Right forelimb (tissue), 1 donor: ENCODE results near the gene CLEC4G.
"Not testable (repeated sequence)": the region's sequence is repeated elsewhere in the genome, so short reads cannot be mapped to it uniquely, and the experiment has no call there.

Experiments
- DNase-seq: peaks from one replicate; pipeline ENCODE4 v3.0.0-alpha.2; 2018

CLEC4G gene, protein sequence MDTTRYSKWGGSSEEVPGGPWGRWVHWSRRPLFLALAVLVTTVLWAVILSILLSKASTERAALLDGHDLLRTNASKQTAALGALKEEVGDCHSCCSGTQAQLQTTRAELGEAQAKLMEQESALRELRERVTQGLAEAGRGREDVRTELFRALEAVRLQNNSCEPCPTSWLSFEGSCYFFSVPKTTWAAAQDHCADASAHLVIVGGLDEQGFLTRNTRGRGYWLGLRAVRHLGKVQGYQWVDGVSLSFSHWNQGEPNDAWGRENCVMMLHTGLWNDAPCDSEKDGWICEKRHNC

DNA sequence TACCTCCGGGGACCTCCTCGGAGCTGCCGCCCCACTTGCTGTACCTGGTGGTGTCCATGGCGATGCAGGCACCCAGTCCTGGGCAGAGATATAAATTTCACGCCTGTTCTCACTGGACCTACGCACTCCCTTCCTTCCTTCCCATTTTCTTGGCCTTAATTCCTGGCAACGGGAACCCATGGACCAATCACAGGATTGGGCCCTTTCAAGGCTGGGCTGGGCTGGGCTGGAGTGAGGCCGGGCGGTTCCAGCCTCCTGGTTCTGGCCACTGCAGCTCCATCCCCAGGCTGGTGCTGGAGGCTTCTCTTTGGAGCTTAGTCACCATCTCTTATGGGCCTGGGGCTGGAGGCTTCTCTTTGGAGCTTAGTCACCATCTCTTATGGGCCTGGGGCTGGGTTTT, at the start of gene CLEC4G:
TSS of gene CLEC4G (minus strand) at position 66 of the 400 bp plus-strand sequence. CDS start at position 58, 8 bp downstream.
- DNase-seq = no peak

DNA sequence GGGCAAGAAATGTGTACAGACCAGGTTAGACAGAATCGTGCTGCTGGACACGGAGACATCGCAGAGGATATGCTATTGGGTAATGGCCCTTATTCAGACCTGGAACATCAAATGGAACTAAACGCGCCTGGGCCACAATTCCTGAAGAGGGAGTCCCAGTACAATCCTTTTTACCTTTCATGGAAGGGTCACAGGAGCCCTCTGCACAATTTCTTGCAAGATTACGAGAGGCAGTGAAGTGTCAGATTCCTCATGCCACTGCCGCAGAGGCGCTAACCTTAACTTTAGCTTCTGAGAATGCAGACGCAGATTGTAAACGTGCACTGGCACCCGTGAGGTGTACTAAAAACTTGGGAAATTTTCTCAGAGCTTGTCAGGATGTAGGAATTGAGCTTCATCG, 49.2 kb upstream of the CLEC4G start:
- no peak for DNase-seq

DNA sequence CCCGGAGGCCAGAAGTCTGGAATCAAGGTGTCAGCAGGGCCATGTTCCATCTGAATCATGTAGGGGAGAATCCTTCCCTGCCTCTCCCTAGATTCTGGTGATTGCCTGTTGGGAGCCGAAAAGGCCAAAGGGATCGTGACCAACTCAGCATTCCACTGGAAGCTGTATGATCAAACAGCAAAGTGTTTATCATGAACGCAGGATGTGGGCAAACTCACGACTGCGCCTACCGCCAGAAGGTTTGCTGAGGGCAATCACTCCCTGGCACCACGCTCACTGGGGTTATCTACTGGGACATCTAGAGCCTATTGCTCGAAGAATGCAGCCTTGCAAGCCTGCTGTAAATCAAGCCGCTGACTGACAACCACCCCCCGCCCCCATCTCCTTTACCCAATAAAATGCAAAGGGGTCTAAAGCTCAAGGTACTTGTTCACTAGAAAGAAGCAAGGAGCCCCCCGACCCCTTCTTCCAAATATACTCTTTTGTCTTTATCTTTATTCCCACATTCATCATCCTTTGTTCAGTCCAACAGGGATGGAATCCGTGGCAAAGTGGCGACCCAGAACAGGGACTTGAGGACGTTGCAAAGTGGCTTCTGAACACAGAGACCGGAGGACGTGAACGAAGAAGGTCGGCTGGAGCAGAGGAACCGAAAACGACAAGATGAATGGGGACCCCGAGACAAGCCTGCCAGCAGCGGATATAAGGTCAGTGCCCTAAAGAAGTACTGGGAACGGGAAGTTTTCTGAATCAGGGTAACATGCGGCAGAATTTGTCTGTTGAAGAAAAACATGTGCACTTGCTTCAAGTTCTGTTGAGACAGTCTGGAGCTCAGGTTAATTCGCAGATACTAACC, 47.9 kb upstream of the CLEC4G start:
- DNase-seq = no peak

DNA sequence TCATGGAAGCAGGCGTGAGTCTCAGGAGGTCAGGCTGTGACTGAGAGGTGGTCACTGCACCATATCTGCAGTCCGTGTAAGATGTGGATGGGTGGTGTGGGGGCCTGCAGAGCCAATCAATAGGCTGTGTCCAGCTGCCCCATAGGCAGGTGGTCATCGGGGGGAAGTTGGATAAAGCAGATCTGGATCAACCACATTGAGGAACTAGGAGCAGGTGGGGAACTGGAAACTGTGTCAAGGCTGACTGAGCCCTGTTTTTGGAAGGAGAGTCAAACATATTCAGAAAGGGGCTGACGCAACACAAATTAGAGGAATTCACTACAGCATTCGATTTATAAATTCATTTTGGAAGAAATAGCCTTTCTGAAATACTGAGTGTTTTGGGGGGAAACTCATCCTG, 46.2 kb upstream of the CLEC4G start:
- DNase-seq = no peak

DNA sequence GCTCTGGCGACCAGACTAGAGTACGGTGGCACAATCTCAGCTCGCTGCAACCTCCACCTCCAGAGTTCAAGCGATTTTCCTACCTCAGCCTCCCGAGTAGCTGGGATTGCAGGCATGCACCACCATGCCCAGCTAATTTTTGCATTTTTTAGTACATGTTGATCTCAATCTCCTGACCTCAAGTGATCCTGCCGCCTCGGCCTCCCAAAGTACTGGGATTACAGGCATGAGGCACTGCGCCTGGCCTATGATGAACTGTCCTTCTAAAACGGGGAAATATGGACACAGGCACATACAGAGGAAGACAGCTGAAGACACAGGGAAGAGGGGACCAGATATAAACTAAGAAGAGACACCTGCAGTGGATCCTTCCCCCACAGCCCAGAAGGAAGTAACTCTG, 43.9 kb upstream of the CLEC4G start:
- DNase-seq = no peak

DNA sequence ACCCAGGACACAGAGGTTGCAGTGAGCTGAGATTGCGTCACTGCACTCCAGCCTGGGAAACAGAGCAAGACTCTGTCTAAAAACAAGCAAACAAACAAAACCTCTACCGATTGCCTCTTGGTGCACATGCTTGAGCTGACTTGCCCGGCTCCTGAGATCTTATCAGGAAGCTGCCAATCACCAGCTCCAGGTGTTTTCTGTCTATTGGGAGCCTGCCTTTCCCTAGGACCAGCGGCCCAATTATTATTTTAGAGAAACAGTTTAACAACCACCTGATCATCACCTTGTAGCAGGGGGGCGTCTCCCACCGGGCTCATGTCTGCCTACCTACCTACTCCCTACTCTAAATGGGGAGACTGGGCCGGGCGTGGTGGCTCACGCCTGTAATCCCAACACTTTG, 41.9 kb upstream of the CLEC4G start:
- DNase-seq = no peak

DNA sequence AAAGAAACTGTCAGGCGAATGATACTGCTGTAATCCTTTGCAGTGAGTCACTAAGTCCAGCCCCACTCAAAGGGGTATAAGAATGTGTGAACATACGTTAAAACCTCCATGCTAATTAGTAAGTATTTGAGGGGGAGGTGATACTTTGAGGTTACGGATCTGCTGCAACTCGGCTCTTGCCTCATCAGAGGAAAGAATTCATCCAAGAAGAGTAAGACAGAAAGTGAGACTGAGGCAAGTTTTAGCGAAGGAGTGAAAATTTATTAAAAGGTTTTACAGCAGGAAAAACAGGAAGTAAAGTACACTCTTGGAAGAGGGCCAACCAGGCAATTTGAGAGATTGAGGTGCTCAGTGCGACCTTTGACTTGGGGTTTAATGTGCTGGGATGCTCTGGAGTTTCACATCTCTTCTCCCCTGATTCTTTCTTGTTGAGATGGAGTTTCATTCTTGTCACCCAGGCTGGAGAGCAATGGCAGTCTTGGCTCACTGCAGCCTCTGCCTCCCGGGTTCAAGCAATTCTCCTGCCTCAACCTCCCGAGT, 40.9 kb upstream of the CLEC4G start:
- no peak for DNase-seq

DNA sequence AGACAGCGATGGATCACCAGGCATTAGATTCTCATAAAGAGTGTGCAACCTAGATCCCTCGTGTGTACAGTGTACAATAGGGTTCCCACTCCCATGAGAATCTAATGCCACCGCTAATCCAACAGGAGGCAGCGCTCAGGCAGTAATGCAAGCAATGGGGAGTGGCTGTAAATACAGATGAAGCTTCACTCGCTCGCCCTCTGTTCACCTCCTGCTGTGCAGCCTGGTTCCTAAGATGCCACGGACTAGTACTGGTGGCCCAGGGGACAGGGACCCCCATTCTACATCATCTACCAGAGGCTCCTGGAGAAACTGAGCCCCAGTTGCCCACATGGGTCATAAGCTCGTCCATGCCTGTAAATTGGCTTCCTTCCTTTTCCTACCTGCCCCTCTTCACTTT, 39.2 kb upstream of the CLEC4G start:
- DNase-seq = no peak

DNA sequence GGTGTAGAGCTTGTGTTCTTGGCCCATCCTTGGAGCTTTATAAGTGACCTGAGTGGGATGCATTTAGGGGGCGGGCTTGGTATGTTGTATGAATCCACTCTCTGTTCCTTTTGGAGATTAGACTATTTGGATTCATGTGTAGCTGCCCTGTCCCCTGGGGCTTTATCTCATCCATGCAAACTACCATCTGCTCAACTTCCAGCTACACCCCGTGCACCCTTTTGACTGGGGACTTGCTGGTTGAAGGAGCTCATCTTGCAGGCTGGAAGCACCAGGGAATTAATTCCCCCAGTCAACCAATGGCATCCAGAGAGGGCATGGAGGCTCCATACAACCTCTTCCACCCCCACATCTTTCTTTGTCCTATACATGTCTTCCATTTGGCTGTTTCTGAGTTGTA, 37.3 kb upstream of the CLEC4G start:
- no peak for DNase-seq

DNA sequence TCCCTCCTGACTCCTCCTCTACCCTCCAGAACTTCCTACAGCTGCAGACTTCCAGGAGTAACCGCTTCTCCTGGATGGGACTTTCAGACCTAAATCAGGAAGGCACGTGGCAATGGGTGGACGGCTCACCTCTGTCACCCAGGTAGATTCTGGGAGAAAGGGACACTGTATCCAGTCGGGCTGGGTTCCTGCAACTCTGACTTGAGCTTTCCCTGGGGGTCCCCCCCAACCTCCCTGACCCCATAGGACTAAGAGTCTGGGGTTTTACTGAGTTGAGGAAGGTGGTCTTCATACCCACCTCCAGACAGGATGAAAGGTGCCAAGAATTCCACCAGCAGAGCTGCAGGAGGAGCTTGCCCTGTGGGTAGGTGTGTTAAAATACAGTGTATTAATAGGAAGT, 35.6 kb upstream of the CLEC4G start:
- no peak for DNase-seq

DNA sequence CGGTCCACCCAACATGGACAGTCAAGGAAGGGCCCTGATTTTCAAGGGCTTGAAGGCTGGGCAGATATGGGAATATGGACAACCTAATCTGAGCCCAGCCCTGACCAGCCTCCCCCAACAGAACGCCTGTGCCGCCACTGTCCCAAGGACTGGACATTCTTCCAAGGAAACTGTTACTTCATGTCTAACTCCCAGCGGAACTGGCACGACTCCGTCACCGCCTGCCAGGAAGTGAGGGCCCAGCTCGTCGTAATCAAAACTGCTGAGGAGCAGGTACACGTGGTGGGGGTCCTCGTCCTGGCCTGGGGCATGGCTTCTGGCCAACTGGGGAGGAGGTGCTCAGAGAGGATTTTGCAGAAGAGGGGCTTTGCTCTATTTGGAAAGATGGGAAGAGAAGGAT, 34.6 kb upstream of the CLEC4G start:
- DNase-seq = no peak

DNA sequence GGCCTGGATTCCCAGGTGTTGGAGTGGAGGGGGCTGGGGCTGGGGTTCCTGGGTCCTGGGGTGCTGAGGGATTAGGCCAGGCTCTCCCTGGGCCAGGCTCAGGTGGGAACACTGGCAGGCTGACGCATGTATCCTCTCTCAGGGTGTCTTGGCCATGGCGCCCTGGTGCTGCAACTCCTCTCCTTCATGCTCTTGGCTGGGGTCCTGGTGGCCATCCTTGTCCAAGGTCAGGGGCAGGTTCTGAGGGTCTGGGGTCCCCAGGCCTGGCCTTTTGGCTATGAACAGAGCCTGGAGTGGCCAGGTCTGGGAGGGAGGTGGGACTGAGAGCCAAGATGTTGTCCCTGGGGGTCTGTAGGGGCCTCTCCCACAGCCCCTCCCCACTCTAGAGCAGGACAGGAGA, 33.1 kb upstream of the CLEC4G start:
- not testable (repeated sequence) for DNase-seq

DNA sequence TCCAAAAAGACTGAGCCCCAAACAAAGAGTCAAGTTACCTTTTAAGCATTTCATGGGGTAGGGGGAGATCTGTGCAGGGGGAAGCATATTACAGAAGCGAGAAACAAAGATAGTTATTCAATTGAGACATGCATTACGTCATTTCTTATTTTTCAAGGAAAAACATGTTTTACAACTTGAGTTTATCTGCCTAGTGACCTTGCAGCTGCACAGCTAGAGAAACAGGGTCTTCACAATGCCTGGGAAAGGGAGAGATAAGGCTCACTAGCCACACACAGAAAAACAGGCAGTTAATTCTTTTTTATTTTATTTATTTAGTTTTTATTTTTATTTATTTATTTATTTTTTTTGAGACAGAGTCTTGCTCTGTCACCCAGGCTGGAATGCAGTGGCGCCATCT, 32.2 kb upstream of the CLEC4G start:
- DNase-seq = not testable (repeated sequence)

DNA sequence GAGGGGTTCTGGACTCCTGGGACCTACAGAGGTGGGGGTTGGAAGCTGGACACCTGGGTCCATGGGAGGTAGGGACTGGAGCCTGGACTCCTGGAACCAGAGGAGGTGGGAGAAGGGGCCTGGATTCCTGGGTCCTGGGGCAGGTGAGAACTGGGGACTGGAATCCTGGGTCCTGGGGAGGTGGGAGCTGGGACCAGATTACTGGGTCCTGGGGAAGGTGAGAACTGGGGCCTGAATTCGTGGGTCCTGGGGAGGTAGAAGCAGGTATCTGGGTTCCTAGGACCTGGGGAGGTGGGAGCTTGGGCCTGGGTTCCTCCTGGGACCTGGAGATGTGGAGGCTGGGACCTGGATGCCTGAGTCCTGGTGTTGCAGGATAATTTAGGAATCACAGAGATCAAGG, 31.8 kb upstream of the CLEC4G start:
- DNase-seq = no peak

DNA sequence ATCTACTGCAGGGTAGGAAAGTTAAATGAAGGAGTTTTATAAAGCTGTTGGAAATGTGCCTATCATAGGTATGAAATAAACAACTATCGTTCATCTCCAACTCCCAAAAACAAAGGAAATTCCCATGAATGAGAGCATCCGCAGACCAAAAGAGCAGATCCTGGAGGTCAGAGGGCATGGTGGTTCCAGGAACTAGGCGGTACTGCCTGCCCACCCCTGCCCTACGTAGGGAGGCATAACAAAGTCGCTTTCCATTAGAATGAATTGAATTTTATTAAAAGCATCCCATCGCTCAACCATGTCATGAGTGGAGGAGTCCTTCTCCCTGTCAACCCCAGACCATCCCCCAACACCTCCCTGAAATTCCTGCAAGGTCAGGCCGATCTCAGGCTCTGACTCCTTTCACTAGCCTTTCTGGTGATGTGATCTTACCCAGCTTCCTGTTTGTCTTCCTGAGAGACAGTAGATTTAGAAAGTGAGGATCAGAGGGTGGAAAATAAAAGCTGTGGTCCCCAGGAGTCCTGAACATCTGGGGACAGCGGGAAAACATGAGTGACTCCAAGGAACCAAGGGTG, 30.9 kb upstream of the CLEC4G start, which contains the start of gene CLEC4M:
TSS of gene CLEC4M (plus strand) at position 525 of the 575 bp plus-strand sequence. CDS start at position 549, 24 bp downstream.
- DNase-seq = no peak

DNA sequence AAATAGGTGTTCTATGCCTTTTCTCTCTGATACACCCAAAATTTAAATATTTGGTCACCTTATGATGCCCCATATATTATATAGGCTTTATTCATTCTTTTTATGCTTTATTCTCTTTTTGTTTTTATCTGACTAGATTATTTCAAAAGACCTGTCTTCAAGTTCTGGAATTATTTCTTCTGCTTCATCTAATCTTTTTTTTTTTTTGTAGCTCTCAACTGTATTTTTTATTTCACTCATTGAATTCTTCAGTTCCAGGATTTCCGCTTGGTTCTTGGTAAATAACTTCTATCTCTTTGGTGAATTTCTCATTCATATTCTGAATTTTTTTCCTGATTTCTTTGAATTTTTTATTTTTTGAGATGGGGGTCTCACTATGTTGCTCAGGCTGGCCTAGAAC, 27.2 kb upstream of the CLEC4G start:
- no peak for DNase-seq

DNA sequence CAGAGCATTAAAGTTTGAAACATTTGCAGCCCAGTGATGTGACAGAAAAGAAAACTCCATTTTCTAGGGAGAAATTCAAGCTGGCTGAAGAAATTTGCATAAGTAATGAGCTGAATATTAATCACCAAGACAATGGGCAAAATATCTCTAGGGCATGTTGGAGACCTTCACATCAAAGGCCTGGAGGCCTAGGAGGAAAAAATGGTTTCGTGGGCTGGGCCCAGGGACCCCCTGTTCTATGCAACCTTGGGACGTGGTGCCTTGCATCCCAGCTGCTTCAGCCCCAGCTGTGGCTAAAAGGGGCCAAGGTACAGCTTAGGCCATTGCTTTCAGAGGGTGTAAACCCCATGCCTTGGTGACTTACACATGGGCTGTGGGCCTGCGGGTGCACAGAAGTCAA, 25.4 kb upstream of the CLEC4G start:
- no peak for DNase-seq

DNA sequence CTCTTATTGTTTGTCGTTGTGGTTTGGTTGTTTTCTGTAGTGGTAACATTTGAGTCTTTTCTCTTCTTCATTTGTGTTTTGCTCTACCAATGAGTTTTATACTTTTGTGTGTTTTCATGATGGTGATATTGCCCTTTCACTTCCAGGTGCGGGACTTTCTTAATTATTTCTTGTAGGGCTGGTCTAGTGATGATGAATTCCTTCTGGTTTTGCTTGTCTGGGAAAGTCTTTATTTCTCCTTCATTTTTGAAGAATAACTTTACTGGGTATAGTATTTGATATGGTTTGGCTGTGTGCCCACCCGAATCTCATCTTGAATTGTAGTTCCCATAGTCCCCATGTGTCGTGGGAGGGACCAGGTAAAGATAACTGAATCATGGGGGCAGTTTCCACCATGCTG, 24.3 kb upstream of the CLEC4G start:
- no peak for DNase-seq

DNA sequence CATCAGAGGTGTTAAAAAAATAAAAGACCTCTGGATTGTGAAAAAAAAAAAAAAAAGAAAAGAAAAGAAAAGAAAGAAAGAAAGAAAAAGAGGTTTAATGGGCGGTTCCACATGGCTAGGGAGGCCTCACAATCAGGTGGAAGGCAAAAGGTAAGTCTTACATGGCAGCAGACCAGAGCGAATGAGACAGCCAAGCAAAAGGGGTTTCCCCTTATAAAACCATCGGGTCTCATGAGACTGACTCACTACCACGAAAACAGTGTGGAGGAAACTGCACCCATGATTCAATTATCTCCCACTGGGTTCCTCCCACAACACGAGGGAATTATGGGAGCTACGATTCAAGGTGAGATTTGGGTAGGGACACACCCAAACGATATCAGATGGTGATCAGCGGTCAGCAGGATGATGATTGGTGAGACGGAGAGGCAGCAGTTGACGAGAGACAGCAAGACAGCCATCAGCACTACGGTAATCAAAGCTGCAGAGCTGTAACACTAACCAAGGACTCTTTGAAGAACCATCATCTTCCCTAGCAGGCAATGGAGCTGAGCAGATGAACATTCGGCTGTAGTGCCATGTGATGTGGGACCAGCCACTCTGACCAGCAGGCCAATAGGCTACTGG, 19.4 kb upstream of the CLEC4G start:
- DNase-seq = no peak

DNA sequence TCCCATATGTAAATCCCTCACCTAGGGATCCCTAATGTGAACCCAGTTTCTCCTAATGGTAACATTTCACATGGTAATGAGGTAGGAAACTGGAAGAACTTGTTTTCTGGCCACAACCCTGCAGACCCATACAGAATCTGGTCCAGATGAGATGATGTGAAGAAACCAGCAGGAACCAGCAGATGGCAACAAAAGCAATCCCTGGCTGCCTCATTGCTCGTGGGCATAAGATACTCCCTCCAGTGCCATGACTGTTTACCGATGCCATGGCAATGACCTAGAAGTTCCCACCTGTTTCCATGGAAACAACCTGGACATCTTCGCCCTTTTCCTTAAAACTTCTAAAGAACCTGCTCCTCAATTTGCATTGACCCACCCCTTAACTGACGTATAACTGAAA, 16.8 kb upstream of the CLEC4G start:
- no peak for DNase-seq

DNA sequence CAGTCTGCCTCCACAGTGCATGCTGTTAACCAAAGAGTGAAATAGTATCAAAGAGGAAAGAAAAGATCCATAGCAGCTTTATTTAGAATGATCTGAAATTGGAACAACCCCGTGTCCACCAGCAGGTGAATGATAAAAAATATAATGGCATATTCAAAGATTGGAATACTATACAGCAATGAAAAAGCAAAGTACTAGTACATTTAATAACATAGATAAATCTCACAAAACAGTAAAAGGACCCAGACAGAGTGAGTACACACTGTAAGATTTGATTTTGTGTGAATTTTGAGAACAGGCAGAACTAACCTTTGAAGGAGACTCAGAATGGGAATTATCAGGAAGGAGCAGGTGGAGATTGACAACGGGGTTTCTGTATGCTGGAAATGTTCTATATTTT, 16.3 kb upstream of the CLEC4G start:
- no peak for DNase-seq

DNA sequence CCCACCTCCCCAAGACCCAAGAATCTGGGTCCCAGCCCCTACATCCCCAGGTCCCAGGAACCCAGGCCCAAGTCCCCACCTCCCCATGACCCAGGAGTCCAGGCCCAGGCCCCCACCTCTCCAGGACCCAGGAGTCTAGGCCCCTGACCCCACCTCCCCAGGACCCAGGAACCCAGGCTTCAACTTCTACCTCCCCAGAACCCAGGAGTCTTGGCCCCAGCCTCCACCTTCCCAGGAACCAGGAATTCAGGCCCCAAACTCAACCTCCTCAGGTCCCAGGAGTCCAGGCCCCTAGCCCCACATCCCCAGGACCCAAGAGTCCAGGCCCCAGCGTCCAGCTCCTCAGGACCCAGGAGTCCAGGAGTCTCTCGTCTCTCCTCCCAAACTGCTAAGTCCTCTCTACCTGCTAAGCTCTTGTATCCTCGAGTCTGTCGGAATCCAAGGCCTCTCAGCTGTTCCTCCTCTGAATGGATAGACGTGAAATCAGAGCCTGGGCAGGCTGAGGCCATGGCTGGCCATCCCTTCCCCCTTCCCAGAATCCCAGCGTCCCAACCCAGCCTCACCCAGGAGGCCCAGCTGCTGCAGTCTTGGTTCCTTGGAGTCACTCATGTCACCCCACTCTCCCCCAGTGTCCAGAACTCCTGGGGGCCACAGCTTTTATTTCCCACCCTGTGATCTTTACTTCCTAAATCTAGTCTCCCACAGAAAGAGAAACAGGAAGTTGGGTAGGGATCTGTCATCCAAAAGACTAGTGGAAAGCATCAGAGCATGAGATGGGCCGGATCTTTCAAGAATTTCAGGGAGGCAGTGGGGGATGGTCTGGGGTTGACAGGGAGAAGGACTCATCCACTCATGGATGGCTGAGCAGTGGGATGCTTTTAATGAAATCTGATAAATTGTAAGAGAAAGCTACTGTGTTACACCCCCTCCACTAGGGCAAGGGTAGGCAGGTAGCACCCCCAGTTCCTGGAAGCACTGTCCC, 15.3 kb upstream of the CLEC4G start, which contains the start of gene CD209:
TSS of gene CD209 (minus strand) at position 632 of the 982 bp plus-strand sequence. CDS start at position 609, 23 bp downstream.
- DNase-seq = no peak
